Stomach smooth muscle (tissue), 2 donors: Measurements from ENCODE around the gene RGS9BP.
"Not testable (repeated sequence)": the region's sequence is repeated elsewhere in the genome, so short reads cannot be mapped to it uniquely, and the experiment has no call there.

Source experiments
- H3K27ac ChIP-seq: one replicate; pipeline ENCODE4 v1.7.0; 2013; ENCODE audit warnings: mild to moderate bottlenecking, low read length, inconsistent platforms
- H3K27me3 ChIP-seq, 2 donors: one replicate each; pipeline ENCODE4 v1.7.0; 2013; ENCODE audit warnings: low read length in 2 of 2; ENCODE audit not compliant: insufficient read depth in 2 of 2, control insufficient read depth in 1 of 2
- H3K36me3 ChIP-seq, 2 donors: one replicate each; pipeline ENCODE4 v1.7.0; 2013; ENCODE audit warnings: low read length in 2 of 2; ENCODE audit not compliant: control insufficient read depth in 2 of 2, insufficient read depth in 2 of 2
- H3K4me1 ChIP-seq: one replicate; pipeline ENCODE4 v1.7.0; 2013; ENCODE audit warnings: low read length; ENCODE audit not compliant: control insufficient read depth, insufficient read depth
- H3K4me3 ChIP-seq, 2 donors: one replicate each; pipeline ENCODE4 v1.7.0; 2013; ENCODE audit warnings: low read length in 2 of 2
- H3K9ac ChIP-seq, 2 donors: one replicate each; pipeline ENCODE4 v1.7.0; 2013; ENCODE audit warnings: low read length in 2 of 2, mild to moderate bottlenecking in 1 of 2
- H3K9me3 ChIP-seq, 2 donors: one replicate each; pipeline ENCODE4 v1.7.0; 2013; ENCODE audit warnings: low read length in 2 of 2; ENCODE audit not compliant: control insufficient read depth in 2 of 2
- donor health status: healthy.
- donor health status: Pancreatic carcinoma.

Gene RGS9BP

GRCh38 chr19:32695506-32695905 is 19.9 kb downstream of the RGS9BP start:
- not testable (repeated sequence) for H3K36me3 ChIP-seq, H3K27ac ChIP-seq, H3K9ac ChIP-seq, H3K27me3 ChIP-seq, H3K9me3 ChIP-seq, H3K4me3 ChIP-seq
- peaks cover 25% of the 10 kb centered on the region for H3K4me1 ChIP-seq

GRCh38 chr19:32696771-32697170 is 21.1 kb downstream of the RGS9BP start:
- not testable (repeated sequence) for H3K27me3 ChIP-seq, H3K36me3 ChIP-seq, H3K4me3 ChIP-seq, H3K9ac ChIP-seq, H3K27ac ChIP-seq, H3K9me3 ChIP-seq
- H3K4me1 ChIP-seq: peaks cover 20% of the 10 kb centered on the region

GRCh38 chr19:32700129-32700528 is 24.5 kb downstream of the RGS9BP start:
- not testable (repeated sequence) for H3K9ac ChIP-seq, H3K27me3 ChIP-seq, H3K4me3 ChIP-seq, H3K36me3 ChIP-seq, H3K27ac ChIP-seq, H3K4me1 ChIP-seq, H3K9me3 ChIP-seq

GRCh38 chr19:32702010-32702409 is 26.4 kb downstream of the RGS9BP start:
- Histone ChIP-seq H3K9me3 (peaks cover 0 to 10% of the 10 kb centered on the region in 2 donors), H3K4me3 (no peak overlapping the region), H3K4me1 (peaks cover 4% of the 10 kb centered on the region), H3K27ac (no peak overlapping the region), H3K27me3 (no peaks in the 10 kb centered on the region), H3K9ac (no peak overlapping the region), H3K36me3 (peaks cover 0 to 5% of the 10 kb centered on the region in 2 donors)

GRCh38 chr19:32704006-32704405 is 28.4 kb downstream of the RGS9BP start:
- H3K36me3 ChIP-seq, H3K4me3 ChIP-seq, H3K4me1 ChIP-seq, H3K9me3 ChIP-seq, H3K27me3 ChIP-seq, H3K27ac ChIP-seq, H3K9ac ChIP-seq: not testable (repeated sequence)

GRCh38 chr19:32708457-32708856 is 32.8 kb downstream of the RGS9BP start:
- Histone ChIP-seq H3K4me1 (no peaks in the 10 kb centered on the region), H3K36me3 (peaks cover 10 to 11% of the 10 kb centered on the region in 2 donors), H3K9me3 (peaks cover 0 to 4% of the 10 kb centered on the region in 2 donors), H3K27ac (no peak overlapping the region), H3K27me3 (no peaks in the 10 kb centered on the region), H3K4me3 (no peak overlapping the region), H3K9ac (no peak overlapping the region)

- H3K27me3 ChIP-seq: no peaks in the 10 kb centered on the region
- no peak overlapping the region for H3K27ac ChIP-seq
- H3K4me3 ChIP-seq: no peak overlapping the region
- peaks cover 10 to 14% of the 10 kb centered on the region in 2 donors for H3K36me3 ChIP-seq
- H3K9me3 ChIP-seq: peaks cover 0 to 4% of the 10 kb centered on the region in 2 donors
- no peak overlapping the region for H3K9ac ChIP-seq
- no peaks in the 10 kb centered on the region for H3K4me1 ChIP-seq
Observed at GRCh38 chr19:32709032-32709431, 33.4 kb downstream of the RGS9BP start.

GRCh38 chr19:32711747-32712146 is 36.1 kb downstream of the RGS9BP start:
- Histone ChIP-seq H3K27ac (no peak overlapping the region), H3K4me1 (no peaks in the 10 kb centered on the region), H3K36me3 (peaks cover 13 to 14% of the 10 kb centered on the region in 2 donors), H3K27me3 (no peaks in the 10 kb centered on the region), H3K9me3 (no peaks in the 10 kb centered on the region), H3K9ac (no peak overlapping the region), H3K4me3 (no peak overlapping the region)

- not testable (repeated sequence) for H3K9ac ChIP-seq, H3K9me3 ChIP-seq, H3K4me1 ChIP-seq, H3K27me3 ChIP-seq, H3K27ac ChIP-seq, H3K4me3 ChIP-seq
- peaks cover 7 to 13% of the 10 kb centered on the region in 2 donors for H3K36me3 ChIP-seq
Observed at GRCh38 chr19:32716203-32716602, 40.6 kb downstream of the RGS9BP start.

- H3K36me3 ChIP-seq: peaks cover 3 to 10% of the 10 kb centered on the region in 2 donors
- H3K4me3 ChIP-seq: no peak overlapping the region
- no peaks in the 10 kb centered on the region for H3K27me3 ChIP-seq
- H3K27ac ChIP-seq: no peak overlapping the region
- H3K9me3 ChIP-seq: no peaks in the 10 kb centered on the region
- no peak overlapping the region for H3K9ac ChIP-seq
- H3K4me1 ChIP-seq: no peaks in the 10 kb centered on the region
Observed at GRCh38 chr19:32717496-32717895, 41.8 kb downstream of the RGS9BP start.

GRCh38 chr19:32718286-32718685 is 42.6 kb downstream of the RGS9BP start:
- Histone ChIP-seq H3K27me3 (no peaks in the 10 kb centered on the region), H3K4me1 (no peaks in the 10 kb centered on the region), H3K4me3 (no peak overlapping the region), H3K9ac (no peak overlapping the region), H3K27ac (no peak overlapping the region), H3K36me3 (peaks cover 3 to 7% of the 10 kb centered on the region in 2 donors), H3K9me3 (no peaks in the 10 kb centered on the region)
